Neural cell (in vitro differentiated cells): ENCODE results near the gene GRIPAP1.

Source experiments
- CTCF ChIP-seq: fragments of 450-650 bp; IDR thresholded peaks from 2 replicates; pipeline ENCODE4 v1.5.1; 2014; ENCODE audit warnings: antibody characterized with exemption, mild to moderate bottlenecking, moderate library complexity; ENCODE audit not compliant: poor library complexity, severe bottlenecking
- MXI1 ChIP-seq: fragments of 450-650 bp; conservative IDR thresholded peaks from 2 replicates; pipeline ENCODE4 v1.6.1; 2014; ENCODE audit warnings: antibody characterized with exemption, mild to moderate bottlenecking; ENCODE audit not compliant: poor library complexity, severe bottlenecking

GRCh38 chrX:49019050-49019449 lies 17.0 kb upstream of the GRIPAP1 start:
- TF ChIP-seq MXI1: no peak
- TF ChIP-seq CTCF: no peak
